NCI-H82 treated with DMSO at 0.1 percent for 48 hours (cell line): ENCODE data around the gene LHX3.

Experiments
- DNase-seq: peaks from one replicate; lab custom pipeline; 2025; ENCODE audit not compliant: unreplicated experiment; lab: John Stamatoyannopoulos, UW

The LHX3 gene

DNA sequence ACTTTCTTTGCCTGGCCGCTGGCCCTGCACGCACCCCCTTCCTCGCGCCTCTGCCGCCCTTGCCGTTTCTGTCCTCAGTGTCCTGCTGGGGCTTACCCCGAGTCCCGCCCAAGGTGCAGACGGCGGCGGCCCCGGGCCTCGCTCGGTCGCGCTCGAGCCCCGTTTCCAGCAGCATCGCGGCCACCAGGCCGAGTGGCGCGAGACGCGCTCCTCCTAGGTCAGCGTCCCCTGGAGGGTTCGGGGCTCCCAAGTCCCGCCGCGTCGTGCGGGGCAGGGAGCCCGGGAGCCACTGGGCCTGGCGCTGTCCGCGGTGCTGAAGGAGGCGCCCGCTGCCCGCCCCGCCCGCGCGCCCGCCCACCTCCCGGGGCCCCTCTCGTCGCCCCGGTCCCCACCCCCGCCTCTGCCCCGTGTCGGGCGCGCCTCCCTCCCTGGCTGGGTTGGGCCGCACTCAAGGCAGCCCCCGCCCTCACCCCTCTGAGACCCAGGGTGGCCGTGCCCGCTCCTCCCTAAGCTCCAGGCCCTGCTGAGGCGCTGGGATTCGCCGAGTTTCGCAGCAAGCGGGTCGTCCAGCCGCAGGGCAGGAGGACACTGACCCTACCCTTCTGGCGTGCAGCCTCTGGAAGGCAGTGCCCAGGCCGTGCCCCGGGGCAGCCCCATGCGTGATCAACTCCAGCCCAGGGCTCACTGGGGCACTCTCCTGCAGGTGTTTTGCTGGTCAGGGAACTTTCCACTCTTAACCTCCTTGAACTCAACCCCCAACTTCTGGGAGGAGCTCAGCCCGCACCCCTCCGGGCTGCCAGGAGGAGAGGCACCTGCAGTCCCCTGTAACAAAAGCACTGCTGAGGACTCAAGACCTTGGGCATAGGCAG is at the start of gene LHX3:
LHX3 (minus strand) TSS at position 291 of the 869 bp plus-strand sequence; CDS start at position 175, 116 bp downstream.
- no peak for DNase-seq

DNA sequence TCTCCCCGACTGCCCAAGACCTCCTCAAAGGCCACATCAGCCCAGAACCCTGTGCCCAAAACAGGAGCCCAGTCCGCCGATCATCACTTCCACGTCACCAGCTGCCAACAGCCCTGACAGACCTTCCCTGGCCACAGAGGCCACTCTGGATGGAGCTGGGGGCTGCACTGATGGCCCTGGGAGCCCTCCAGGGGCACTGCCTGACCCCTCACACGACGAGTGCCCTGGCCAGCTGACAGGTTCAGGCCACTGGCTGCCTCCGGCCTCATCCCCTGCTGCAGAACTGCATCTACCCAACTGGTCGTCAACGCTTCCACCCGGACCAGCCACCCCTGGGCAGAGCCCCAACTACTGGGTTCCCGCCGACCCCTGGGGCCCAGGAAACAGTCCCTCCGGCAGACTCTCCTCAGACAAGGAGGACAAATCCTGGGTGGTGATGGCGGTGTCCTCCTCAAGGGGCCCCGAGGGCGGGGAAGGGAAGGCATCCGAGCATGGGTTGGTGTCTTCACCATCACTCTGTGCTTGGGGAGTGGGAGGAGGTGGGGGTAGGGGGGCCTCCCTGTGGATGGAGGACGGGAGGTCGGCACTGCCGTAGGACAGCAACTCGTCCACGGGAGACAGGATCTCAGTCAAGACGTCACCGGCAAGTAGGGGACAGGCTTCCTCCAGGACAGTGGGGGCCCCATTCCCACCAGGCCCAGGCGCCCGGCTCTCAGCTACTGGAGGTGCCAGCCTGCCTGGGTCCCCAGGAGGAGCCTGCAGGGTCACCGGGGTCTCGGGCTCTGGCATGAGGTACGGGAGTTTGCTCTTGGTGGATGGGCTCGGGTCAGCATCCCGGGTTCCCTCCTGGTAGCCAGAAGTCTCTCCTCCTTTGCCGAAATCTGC is 48.6 kb upstream of the LHX3 start:
- DNase-seq = no peak

- DNase-seq = no peak
Measured at GRCh38 chr9:136252846-136253245, 47.9 kb upstream of the LHX3 start.

- no peak for DNase-seq
Measured at GRCh38 chr9:136252281-136252680, 47.4 kb upstream of the LHX3 start.

GRCh38 chr9:136251264-136252115 is 46.6 kb upstream of the LHX3 start:
- no peak for DNase-seq

GRCh38 chr9:136250676-136251075 is 45.7 kb upstream of the LHX3 start:
- DNase-seq = no peak

GRCh38 chr9:136249877-136250559 is 45.1 kb upstream of the LHX3 start:
- DNase-seq = no peak

GRCh38 chr9:136248951-136249876 is 44.3 kb upstream of the LHX3 start:
- no peak for DNase-seq

DNA sequence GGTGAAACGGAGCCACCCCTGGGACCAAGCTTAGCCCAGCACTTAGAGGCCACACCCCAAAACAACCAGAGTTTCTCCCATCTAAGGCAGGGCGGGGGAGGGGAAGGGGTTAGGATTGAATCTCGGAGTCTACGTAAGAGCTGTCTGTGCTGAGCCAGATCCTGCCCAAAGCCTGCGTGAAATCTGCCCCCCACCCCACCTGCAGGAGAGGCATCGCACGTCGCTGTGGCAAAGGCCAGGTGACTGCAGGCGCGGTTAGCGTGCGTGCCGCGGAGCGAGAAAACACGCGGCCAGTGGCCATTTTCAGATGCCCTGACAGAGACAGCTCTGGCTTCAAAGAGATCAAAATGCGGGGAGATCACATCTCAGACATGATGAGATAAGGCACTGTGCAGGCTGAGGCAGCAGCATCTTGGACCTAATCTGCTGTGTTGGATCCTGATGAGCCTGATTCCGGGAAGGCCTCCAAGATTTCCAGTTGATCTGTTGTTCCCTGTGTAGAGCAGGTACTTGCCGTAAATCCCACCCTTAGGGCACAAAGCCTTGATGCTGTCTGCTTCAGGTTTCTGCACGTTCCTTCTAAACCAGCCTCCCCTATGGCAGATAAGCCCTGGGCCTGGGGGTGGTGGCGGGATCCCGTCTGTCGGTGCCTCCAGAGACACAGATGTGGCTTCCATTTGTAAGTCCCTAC is 43.2 kb upstream of the LHX3 start:
- no peak for DNase-seq

DNA sequence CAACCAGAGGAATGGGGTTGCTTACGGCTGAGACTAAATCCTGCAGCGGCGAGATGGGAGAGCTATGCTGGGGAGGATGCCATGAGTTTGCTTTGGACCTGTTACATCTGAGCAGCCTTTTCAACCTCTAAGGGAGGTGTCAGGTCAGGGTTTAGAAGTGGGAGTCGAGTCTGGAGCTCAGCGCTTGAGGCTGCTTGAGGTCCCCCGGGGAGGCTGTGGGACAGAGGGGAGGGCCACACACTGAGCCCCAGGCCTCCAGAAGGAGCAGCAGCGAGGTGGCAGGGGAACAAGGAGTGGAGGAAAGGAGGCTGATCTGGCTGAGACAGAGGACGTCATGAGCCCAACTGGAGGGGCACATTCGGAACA is 42.6 kb upstream of the LHX3 start:
- DNase-seq = no peak

DNA sequence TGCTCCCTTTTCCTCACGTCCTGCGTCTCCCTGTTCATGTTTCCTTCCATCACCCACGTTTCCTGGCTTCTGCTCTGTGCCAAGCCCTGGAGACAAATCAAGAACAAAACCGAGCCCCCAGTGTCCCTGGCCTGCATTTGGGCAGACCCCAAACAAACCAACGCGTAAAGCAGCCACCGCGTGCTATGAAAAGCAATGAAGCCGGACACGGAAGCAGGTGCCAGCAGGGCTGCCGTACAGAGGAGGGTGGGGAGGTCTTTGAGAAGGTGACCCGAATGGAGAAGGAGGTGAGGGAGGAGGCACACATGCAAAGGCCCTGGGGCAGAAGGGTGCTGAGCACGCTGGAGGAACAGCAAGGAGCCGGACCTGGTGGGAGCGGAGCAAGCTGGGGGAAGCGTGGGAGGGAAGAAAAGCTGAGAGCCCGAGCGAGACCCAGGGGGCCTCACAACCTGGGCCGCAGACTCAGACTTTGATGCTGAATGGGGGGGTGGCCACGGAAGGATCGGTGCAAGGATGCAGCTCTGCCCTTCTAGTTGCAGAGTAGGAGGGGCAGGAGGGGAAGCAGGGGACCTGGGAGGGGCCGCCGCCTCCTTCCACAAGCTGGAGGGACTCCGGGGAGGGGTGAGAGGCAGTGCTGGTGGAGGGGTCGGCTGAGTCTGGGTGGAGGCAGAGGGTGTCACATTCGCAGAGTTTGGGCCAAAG is 42.1 kb upstream of the LHX3 start:
- no peak for DNase-seq

DNA sequence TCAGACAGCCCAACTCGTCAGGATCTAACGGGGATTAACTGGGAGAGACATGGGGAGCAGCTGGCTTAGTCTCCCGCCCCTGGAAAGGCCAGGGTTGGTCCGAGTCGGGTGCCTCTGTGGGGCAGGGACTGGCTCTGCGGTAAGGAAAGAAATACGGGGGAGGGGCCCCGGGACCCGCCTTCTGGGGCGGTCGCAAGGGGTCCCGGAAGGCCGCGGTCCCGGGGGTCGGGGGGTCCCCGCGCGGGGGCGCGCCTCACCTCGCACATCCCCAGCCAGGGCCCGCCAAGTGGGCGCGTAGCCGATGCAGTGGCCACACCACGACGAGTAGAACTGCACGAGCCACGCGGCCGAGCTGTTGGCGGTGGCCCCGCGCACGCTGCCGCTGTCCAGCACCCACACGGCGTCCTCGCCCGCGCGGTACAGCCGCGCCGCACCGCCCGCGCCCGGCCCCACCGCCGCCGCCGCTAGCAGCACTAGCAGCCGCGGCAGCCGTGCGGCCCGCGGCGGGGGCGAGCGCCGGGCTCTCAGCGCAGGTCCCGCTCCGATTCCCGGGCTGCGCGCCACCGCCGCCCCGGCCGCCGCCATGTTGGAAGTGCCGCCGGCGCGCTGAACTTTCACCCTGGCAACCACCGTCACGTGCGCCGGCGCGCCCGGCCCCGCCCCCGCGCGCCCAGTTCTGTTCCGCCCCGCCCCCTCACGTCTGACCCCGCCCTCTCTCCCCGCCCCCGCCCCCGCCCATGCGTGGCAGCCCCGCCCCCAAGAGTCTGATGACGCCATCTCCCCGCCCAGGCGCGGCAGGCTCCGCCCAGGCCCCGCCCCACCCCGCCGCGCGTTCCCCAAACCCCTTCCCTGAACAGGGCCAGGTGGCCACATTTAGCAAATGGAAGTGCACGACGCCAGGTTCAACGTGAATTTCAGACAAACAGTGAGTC is 40.6 kb upstream of the LHX3 start, which contains the start of gene QSOX2:
QSOX2 (minus strand) TSS at position 594 of the 932 bp plus-strand sequence; CDS start at position 585, 9 bp downstream.
- peak; percentile 38 for DNase-seq

GRCh38 chr9:136244969-136245218 is 40.0 kb upstream of the LHX3 start:
- DNase-seq = no peak

DNA sequence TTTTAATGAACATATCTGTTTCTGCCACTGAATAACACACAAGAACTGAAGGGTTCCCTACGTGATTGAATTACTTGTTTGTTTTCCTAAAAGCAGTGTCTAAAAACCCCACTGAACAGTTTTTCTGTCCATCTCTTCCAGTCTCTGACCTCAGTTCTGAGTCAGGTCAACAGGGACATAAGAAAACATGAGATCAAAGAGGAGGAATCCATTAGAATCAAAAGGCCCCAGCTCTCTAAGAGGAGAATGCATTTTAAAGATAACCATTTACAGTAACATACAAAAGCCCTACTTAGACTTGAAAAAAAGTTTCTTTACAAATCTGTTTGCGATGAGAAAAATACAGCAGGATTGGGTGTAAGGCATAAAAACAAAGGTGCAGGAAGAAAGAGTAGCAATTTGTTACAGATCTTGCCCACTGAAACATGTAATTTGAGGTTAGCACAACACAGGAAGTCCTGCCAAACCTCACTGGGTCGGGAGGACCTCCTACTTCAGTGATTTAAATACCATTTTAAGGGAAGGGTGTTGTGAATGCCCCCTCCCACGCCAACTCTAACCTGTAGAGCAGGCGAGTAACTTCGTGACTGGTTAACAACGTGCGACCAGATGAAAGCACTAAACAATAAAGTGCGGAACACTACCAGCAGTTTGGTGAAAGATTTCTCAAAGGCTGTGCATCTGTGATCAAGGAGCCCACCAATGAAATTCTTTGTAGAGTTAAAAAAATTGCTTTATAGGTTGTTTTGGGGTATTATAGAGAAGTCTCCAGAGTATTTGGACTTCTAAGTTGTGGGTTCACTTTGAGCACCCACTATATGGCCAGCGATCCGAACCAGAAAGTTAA is 39.4 kb upstream of the LHX3 start:
- no peak for DNase-seq

DNA sequence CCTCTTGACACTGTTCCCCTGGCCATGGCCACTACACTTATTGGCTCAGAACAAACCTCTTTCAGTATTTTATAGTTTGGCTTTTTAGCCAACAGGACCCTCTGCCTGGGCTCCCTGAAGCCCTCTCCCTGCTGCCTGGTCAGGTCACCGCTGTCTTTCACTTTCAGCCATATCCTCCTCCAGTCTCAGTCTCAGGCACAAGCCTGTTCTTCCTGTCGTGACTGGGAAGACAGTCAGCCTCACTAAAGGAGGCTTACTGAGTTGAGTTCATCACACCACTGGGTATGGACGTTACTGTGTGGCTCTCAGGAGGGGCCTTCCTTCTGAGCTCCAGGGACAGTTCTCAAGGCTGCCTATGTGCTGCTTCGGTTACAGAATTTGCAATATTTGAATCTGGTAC is 38.7 kb upstream of the LHX3 start:
- DNase-seq = no peak

GRCh38 chr9:136242918-136243525 is 38.1 kb upstream of the LHX3 start:
- no peak for DNase-seq
